Umbilical cord (tissue), 2 donors: ENCODE results near the gene POTEB. TPM values are rescaled to one million over a fixed set of nuclear protein-coding genes. Genes with fewer than 3 reads are reported as not detected.
"Not testable (repeated sequence)": the region's sequence is repeated elsewhere in the genome, so short reads cannot be mapped to it uniquely, and the experiment has no call there.

ENCODE experiments used
- DNase-seq: peaks from one replicate; pipeline ENCODE4 v3.0.0-alpha.2; 2015; ENCODE audit warnings: low spot score
- total RNA-seq: library from RNA; depleted of rRNA; stranded (reverse); fragments of >200 nt; gene quantifications from one replicate; pipeline ENCODE4 v1.2.3, GENCODE V29; 2014; ENCODE audit warnings: low replicate concordance; ENCODE audit not compliant: insufficient read depth

The POTEB gene
- 0.48 TPM for total RNA-seq

- not testable (repeated sequence) for DNase-seq
Observed at GRCh38 chr15:21877635-21878034, at the start of gene POTEB. Gene POTEB, minus strand, starts transcription at chr15:21877735. Its CDS starts 489 bp downstream, at chr15:21877246.

- not testable (repeated sequence) for DNase-seq
Observed at GRCh38 chr15:21890955-21891354, 13.4 kb upstream of the POTEB start.

GRCh38 chr15:21889542-21889941 lies 12.0 kb upstream of the POTEB start:
- DNase-seq: not testable (repeated sequence)

GRCh38 chr15:21838831-21839230 lies 38.7 kb downstream of the POTEB start:
- not testable (repeated sequence) for DNase-seq

Other genes starting within 250 kb of the POTEB start
- gene OR4M2, start 202.8 kb upstream of the POTEB start, total RNA-seq: 1.9 TPM